ENCODE data around the gene SCFD1. TPM values are rescaled to one million over a fixed set of nuclear protein-coding genes. Genes with fewer than 3 reads are reported as not detected.

SCFD1 gene
- total and polyA plus RNA-seq, 2 donors from 2014 or later = 52.0 to 74.4 TPM

- no peaks in the 10 kb centered on the region for H3K4me1 ChIP-seq (ENCODE audit: control insufficient read depth in 2 of 3, insufficient read depth in 2 of 3, low read depth in 1 of 3, low read length in 3 of 3)
- DNase-seq (peak in 4 of 5 donors; percentile 26 to 43 (median 38)), FAIRE-seq (no peak)
- H3K9me3 ChIP-seq (ENCODE audit: control insufficient read depth in 2 of 3, insufficient read depth in 1 of 3, low read length in 3 of 3) = no peaks in the 10 kb centered on the region
- no peaks in the 10 kb centered on the region for H3K27me3 ChIP-seq (ENCODE audit: control insufficient read depth, insufficient read depth, low read length)
- H3K36me3 ChIP-seq (ENCODE audit: control insufficient read depth in 2 of 3, insufficient read depth in 3 of 3, low read length in 3 of 3) = peaks cover 0 to 4% (median 2%) of the 10 kb centered on the region in 3 donors
- no peak overlapping the region for H3K27ac ChIP-seq (ENCODE audit: low read depth in 2 of 2, low read length in 2 of 2)
- intact Hi-C loops (cut with DNase I) = no loop called here
- H3K4me3 ChIP-seq (ENCODE audit: low read length in 3 of 3) = no peak overlapping the region
- no peak overlapping the region for H3K9ac ChIP-seq (ENCODE audit: low read length in 3 of 3)
- TF ChIP-seq CTCF (IDR thresholded peaks at IDR 0.05; ENCODE audit: borderline replicate concordance, extremely low read depth, insufficient read depth) = no peak
These were observed 76.3 kb downstream of the SCFD1 start for GRCh38 chr14:30698463-30698862.

GRCh38 chr14:30706704-30707103 is 84.6 kb downstream of the SCFD1 start:
- FAIRE-seq (no peak), DNase-seq (peak in 1 of 5 donors; percentile 3)
- no peak for TF ChIP-seq CTCF (IDR thresholded peaks at IDR 0.05; ENCODE audit: borderline replicate concordance, extremely low read depth, insufficient read depth)
- Histone ChIP-seq H3K36me3 (ENCODE audit: control insufficient read depth in 2 of 3, insufficient read depth in 3 of 3, low read length in 3 of 3) (peaks cover 0 to 5% (median 4%) of the 10 kb centered on the region in 3 donors), H3K9me3 (ENCODE audit: control insufficient read depth in 2 of 3, insufficient read depth in 1 of 3, low read length in 3 of 3) (no peaks in the 10 kb centered on the region), H3K27ac (ENCODE audit: low read depth in 2 of 2, low read length in 2 of 2) (no peak overlapping the region), H3K4me3 (ENCODE audit: low read length in 3 of 3) (no peak overlapping the region), H3K9ac (ENCODE audit: low read length in 3 of 3) (no peak overlapping the region), H3K27me3 (ENCODE audit: control insufficient read depth, insufficient read depth, low read length) (no peaks in the 10 kb centered on the region), H3K4me1 (ENCODE audit: control insufficient read depth in 2 of 3, insufficient read depth in 2 of 3, low read depth in 1 of 3, low read length in 3 of 3) (no peaks in the 10 kb centered on the region)
- intact Hi-C loops (cut with DNase I) = no loop called here

GRCh38 chr14:30708157-30708556 is 86.0 kb downstream of the SCFD1 start:
- intact Hi-C loops (cut with DNase I) = no loop called here
- Histone ChIP-seq H3K27ac (ENCODE audit: low read depth in 2 of 2, low read length in 2 of 2) (no peak overlapping the region), H3K4me3 (ENCODE audit: low read length in 3 of 3) (no peak overlapping the region), H3K9me3 (ENCODE audit: control insufficient read depth in 2 of 3, insufficient read depth in 1 of 3, low read length in 3 of 3) (no peaks in the 10 kb centered on the region), H3K36me3 (ENCODE audit: control insufficient read depth in 2 of 3, insufficient read depth in 3 of 3, low read length in 3 of 3) (peaks cover 0 to 5% (median 4%) of the 10 kb centered on the region in 3 donors), H3K4me1 (ENCODE audit: control insufficient read depth in 2 of 3, insufficient read depth in 2 of 3, low read depth in 1 of 3, low read length in 3 of 3) (no peaks in the 10 kb centered on the region), H3K9ac (ENCODE audit: low read length in 3 of 3) (no peak overlapping the region), H3K27me3 (ENCODE audit: control insufficient read depth, insufficient read depth, low read length) (no peaks in the 10 kb centered on the region)
- DNase-seq (no peak), FAIRE-seq (no peak)
- no peak for TF ChIP-seq CTCF (IDR thresholded peaks at IDR 0.05; ENCODE audit: borderline replicate concordance, extremely low read depth, insufficient read depth)

GRCh38 chr14:30709201-30709600 is 87.1 kb downstream of the SCFD1 start:
- Histone ChIP-seq H3K27me3 (ENCODE audit: control insufficient read depth, insufficient read depth, low read length) (no peaks in the 10 kb centered on the region), H3K9me3 (ENCODE audit: control insufficient read depth in 2 of 3, insufficient read depth in 1 of 3, low read length in 3 of 3) (no peaks in the 10 kb centered on the region), H3K4me1 (ENCODE audit: control insufficient read depth in 2 of 3, insufficient read depth in 2 of 3, low read depth in 1 of 3, low read length in 3 of 3) (no peaks in the 10 kb centered on the region), H3K36me3 (ENCODE audit: control insufficient read depth in 2 of 3, insufficient read depth in 3 of 3, low read length in 3 of 3) (peaks cover 0 to 5% (median 4%) of the 10 kb centered on the region in 3 donors), H3K9ac (ENCODE audit: low read length in 3 of 3) (no peak overlapping the region), H3K4me3 (ENCODE audit: low read length in 3 of 3) (no peak overlapping the region), H3K27ac (ENCODE audit: low read depth in 2 of 2, low read length in 2 of 2) (no peak overlapping the region)
- intact Hi-C loops (cut with DNase I) = no loop called here
- FAIRE-seq (no peak), DNase-seq (no peak)
- no peak for TF ChIP-seq CTCF (IDR thresholded peaks at IDR 0.05; ENCODE audit: borderline replicate concordance, extremely low read depth, insufficient read depth)

Data from kidney (tissue), 14 donors.